Mesenchymal stem cell (in vitro differentiated cells and primary cell): Measurements from ENCODE around the gene RBM34.
"Not testable (repeated sequence)": the region's sequence is repeated elsewhere in the genome, so short reads cannot be mapped to it uniquely, and the experiment has no call there.

Experiments
- DNase-seq: peaks from one replicate; pipeline ENCODE4 v3.0.0-alpha.2; 2013
- H2AFZ ChIP-seq: one replicate; pipeline ENCODE4 v1.6.1; 2013; ENCODE audit warnings: low read depth, mild to moderate bottlenecking, control low read depth, inconsistent platforms, low read length, moderate library complexity
- H2AK5ac ChIP-seq: 2 replicates; pipeline ENCODE4 v1.6.1; 2013; ENCODE audit warnings: low read length, moderate library complexity, mild to moderate bottlenecking, inconsistent platforms; ENCODE audit not compliant: severe bottlenecking
- H2BK120ac ChIP-seq: one replicate; pipeline ENCODE4 v1.6.1; 2013; ENCODE audit warnings: low read depth, mild to moderate bottlenecking, inconsistent platforms, low read length, moderate library complexity
- H2BK12ac ChIP-seq, 2 experiments: one replicate each; pipeline ENCODE4 v1.6.1; 2013; ENCODE audit warnings: inconsistent platforms in 2 of 2, low read length in 2 of 2, mild to moderate bottlenecking in 2 of 2, moderate library complexity in 2 of 2, control low read depth in 1 of 2
- H2BK15ac ChIP-seq: one replicate; pipeline ENCODE4 v1.6.1; 2013; ENCODE audit warnings: mild to moderate bottlenecking, low read depth, inconsistent platforms; ENCODE audit not compliant: poor library complexity, severe bottlenecking
- H2BK5ac ChIP-seq: 2 replicates; pipeline ENCODE4 v1.6.1; 2013; ENCODE audit warnings: low read depth, mild to moderate bottlenecking, low read length, control low read depth, inconsistent platforms; ENCODE audit not compliant: poor library complexity, severe bottlenecking
- H3K14ac ChIP-seq, 2 experiments: one replicate each; pipeline ENCODE4 v1.6.1; 2013; ENCODE audit warnings: inconsistent platforms in 2 of 2, low read length in 2 of 2, control low read depth in 1 of 2, mild to moderate bottlenecking in 1 of 2, moderate library complexity in 1 of 2
- H3K18ac ChIP-seq, 2 experiments: one replicate each; pipeline ENCODE4 v1.6.1; 2013; ENCODE audit warnings: inconsistent platforms in 2 of 2, low read length in 2 of 2, control low read depth in 1 of 2, low read depth in 1 of 2, mild to moderate bottlenecking in 1 of 2
- H3K23ac ChIP-seq, 2 experiments: one replicate each; pipeline ENCODE4 v1.6.1; 2013; ENCODE audit warnings: inconsistent platforms in 2 of 2, low read length in 2 of 2, mild to moderate bottlenecking in 2 of 2, moderate library complexity in 2 of 2, control low read depth in 1 of 2
- H3K27ac ChIP-seq: 2 replicates; pipeline ENCODE4 v1.5.1; 2013; ENCODE audit warnings: mild to moderate bottlenecking, moderate library complexity, low read length, control low read depth, inconsistent platforms; ENCODE audit not compliant: poor library complexity, severe bottlenecking
- H3K27me3 ChIP-seq, 2 experiments: 2 replicates each; pipeline versions ENCODE4 v1.6.1 to v1.7.0; 2013; ENCODE audit warnings: low read length in 2 of 2, mild to moderate bottlenecking in 2 of 2, moderate library complexity in 2 of 2, control low read depth in 1 of 2, inconsistent platforms in 1 of 2; ENCODE audit not compliant: control insufficient read depth in 1 of 2, insufficient read depth in 1 of 2
- H3K36me3 ChIP-seq, 2 experiments: 2 replicates each; pipeline versions ENCODE4 v1.6.1 to v1.7.0; 2013; ENCODE audit warnings: low read length in 2 of 2, control low read depth in 1 of 2, inconsistent platforms in 1 of 2, low read depth in 1 of 2, mild to moderate bottlenecking in 1 of 2; ENCODE audit not compliant: insufficient read depth in 2 of 2, control insufficient read depth in 1 of 2
- H3K4ac ChIP-seq, 2 experiments: one replicate each; pipeline ENCODE4 v1.6.1; 2013; ENCODE audit warnings: inconsistent platforms in 2 of 2, low read length in 2 of 2, mild to moderate bottlenecking in 2 of 2, moderate library complexity in 2 of 2, control low read depth in 1 of 2, low read depth in 1 of 2
- H3K4me1 ChIP-seq: 2 replicates; pipeline ENCODE4 v1.6.1; 2013; ENCODE audit warnings: low read depth, low read length, control low read depth; ENCODE audit not compliant: control insufficient read depth, insufficient read depth
- H3K4me2 ChIP-seq: 2 replicates; pipeline ENCODE4 v1.6.1; 2013; ENCODE audit warnings: low read length, mild to moderate bottlenecking, inconsistent platforms; ENCODE audit not compliant: poor library complexity, severe bottlenecking
- H3K4me3 ChIP-seq, 2 experiments: 2 replicates each; pipeline versions ENCODE4 v1.5.1 to v1.7.0; 2013; ENCODE audit warnings: low read length in 2 of 2, mild to moderate bottlenecking in 2 of 2, control low read depth in 1 of 2, low read depth in 1 of 2; ENCODE audit not compliant: insufficient read depth in 1 of 2
- H3K79me1 ChIP-seq: replicated peaks from 2 replicates; pipeline ENCODE4 v1.6.1; 2013; ENCODE audit warnings: mild to moderate bottlenecking, control low read depth, low read length, inconsistent platforms; ENCODE audit not compliant: poor library complexity, severe bottlenecking
- H3K9ac ChIP-seq: 2 replicates; pipeline ENCODE4 v1.7.0; 2013; ENCODE audit warnings: mild to moderate bottlenecking, low read length, moderate library complexity
- H3K9me3 ChIP-seq: 2 replicates; pipeline ENCODE4 v1.7.0; 2013; ENCODE audit warnings: mild to moderate bottlenecking, low read length; ENCODE audit not compliant: control insufficient read depth
- H4K8ac ChIP-seq: one replicate; pipeline ENCODE4 v1.6.1; 2013; ENCODE audit warnings: inconsistent platforms, mild to moderate bottlenecking, low read length, moderate library complexity
- H4K91ac ChIP-seq: one replicate; pipeline ENCODE4 v1.6.1; 2013; ENCODE audit warnings: mild to moderate bottlenecking, low read length, inconsistent platforms
- WGBS: methylation state at CpG from one replicate; pipeline ENCODE4 v1.1.7; 2013; ENCODE audit warnings: mixed read lengths; 5-methylcytosine and 5-hydroxymethylcytosine counted together

The RBM34 gene

DNA sequence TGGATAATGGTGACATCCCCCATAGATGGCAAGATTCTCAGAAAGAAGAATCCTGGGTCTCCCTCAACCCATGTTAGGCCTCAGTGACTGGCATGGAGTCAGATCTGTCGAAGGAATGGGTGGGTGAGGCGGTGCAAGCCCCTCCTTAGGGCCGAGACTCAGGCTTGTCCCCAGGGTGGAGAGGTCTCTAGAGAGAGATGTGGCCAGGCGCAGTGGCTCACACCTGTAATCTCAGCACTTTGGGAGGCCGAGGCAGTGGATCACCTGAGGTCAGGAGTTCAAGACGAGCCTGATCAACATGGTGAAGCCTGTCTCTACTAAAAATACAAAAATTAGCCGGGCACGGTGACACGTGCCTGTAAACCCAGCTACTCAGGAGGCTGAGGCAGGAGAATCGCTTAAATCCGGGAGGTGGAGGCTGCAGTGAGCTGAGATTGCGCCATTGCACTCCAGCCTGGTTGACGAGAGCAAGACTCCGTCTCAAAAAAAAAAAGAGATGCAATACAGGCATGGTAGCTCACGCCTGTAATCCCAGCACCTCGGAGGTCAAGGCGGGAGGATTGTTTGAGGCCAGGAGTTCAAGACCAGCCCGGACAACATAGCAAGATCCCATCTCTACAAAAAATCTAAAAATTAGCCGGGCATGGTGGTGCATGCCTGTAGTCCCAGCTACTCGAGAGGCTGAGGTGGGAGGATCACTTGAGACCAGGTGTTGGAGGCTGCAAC lies 69.6 kb downstream of the RBM34 start:
- H2BK5ac ChIP-seq, H4K8ac ChIP-seq, H3K9me3 ChIP-seq, H3K14ac ChIP-seq, H2AFZ ChIP-seq, H3K4me3 ChIP-seq, H2BK15ac ChIP-seq, DNase-seq, H3K27me3 ChIP-seq, H3K23ac ChIP-seq, H3K9ac ChIP-seq, H4K91ac ChIP-seq, H3K27ac ChIP-seq, H3K36me3 ChIP-seq, H3K4ac ChIP-seq, H3K4me2 ChIP-seq, H3K79me1 ChIP-seq, H2BK120ac ChIP-seq: not testable (repeated sequence)
- Histone ChIP-seq H2BK12ac (peak overlapping the region in 1 of 2 experiments; percentile 65), H2AK5ac (peak overlapping the region; percentile 69), H3K4me1 (peaks cover 14% of the 10 kb centered on the region), H3K18ac (peak overlapping the region in 1 of 2 experiments; percentile 64)
- 97% methylated on average over 20 of the region's 20 CpGs for WGBS

DNA sequence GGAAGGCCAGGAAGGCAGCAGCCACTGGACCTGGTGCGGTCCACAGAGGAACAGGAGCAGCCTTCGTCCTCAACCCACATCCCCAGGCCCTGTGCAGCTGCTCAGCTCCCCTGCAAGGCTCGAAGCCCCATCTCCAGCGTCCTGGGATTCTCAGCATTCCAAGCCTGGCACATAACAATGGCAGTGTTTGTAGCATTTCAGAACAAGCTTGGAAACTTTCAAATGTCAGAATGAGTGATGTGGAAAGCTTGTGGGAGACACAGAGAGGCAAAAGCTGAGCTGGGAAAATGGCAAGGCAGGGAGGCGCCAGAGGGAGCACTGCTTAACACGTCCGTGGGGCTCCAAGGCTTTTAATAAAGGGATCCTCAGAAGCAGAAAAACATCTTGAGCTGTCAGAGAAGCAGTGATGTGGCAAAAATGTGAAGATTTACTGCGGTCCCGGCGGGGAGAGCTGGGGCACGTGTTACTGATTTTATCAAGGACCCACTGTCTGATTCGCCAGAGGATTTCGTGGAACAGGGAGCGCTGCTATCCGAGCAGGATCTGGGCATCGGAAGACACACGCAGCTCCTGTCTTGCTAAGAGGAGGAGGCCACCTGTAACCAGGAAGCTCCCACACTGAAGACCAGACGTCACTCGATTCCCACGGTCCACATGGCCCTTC lies 70.5 kb downstream of the RBM34 start:
- Histone ChIP-seq H3K4ac (no peak overlapping the region), H3K27me3 (no peaks in the 10 kb centered on the region), H2AK5ac (no peak overlapping the region), H2AFZ (no peak overlapping the region), H3K36me3 (no peaks in the 10 kb centered on the region), H3K4me1 (peaks cover 14% of the 10 kb centered on the region), H2BK5ac (no peak overlapping the region), H2BK15ac (no peak overlapping the region), H3K18ac (peak overlapping the region; percentile 23 to 64), H2BK120ac (no peak overlapping the region), H3K9me3 (no peaks in the 10 kb centered on the region), H3K9ac (no peak overlapping the region), H4K8ac (no peak overlapping the region), H4K91ac (peak overlapping the region; percentile 18), H3K23ac (no peak overlapping the region), H3K79me1 (no peaks in the 10 kb centered on the region), H3K27ac (peak overlapping the region; percentile 76), H3K4me3 (no peak overlapping the region), H3K4me2 (peak overlapping the region; percentile 13), H3K14ac (peak overlapping the region in 1 of 2 experiments; percentile 5), H2BK12ac (peak overlapping the region in 1 of 2 experiments; percentile 81)
- peak; percentile 38 for DNase-seq
- WGBS: 60% methylated on average over 20 of the region's 20 CpGs

DNA sequence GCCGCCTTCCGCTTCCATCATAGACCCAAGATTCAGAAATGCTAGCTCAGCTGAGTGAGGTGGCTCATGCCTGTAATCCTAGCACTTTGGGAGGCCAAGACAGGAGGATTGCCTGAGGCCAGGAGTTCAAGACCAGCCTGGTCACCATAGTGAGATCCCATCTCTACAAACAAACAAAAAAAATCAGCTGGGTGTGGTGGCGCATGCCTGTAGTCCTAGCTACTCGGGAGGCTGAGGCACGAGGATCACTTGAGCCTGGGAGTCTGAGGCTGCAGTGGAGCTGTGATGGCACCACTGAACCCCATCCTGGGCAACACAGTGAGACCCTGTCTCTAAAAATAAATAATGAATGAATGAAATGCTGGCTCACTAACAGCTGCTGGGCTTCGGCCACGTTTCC lies 72.1 kb downstream of the RBM34 start:
- H3K18ac ChIP-seq: no peak overlapping the region
- no peak overlapping the region for H2BK12ac ChIP-seq
- no peaks in the 10 kb centered on the region for H3K27me3 ChIP-seq
- H4K91ac ChIP-seq: no peak overlapping the region
- H2AK5ac ChIP-seq: no peak overlapping the region
- H3K14ac ChIP-seq: no peak overlapping the region
- H3K36me3 ChIP-seq: no peaks in the 10 kb centered on the region
- WGBS: 97% methylated on average over 7 of the region's 7 CpGs
- H4K8ac ChIP-seq: no peak overlapping the region
- no peak overlapping the region for H2AFZ ChIP-seq
- H2BK5ac ChIP-seq: no peak overlapping the region
- H2BK120ac ChIP-seq: no peak overlapping the region
- H3K27ac ChIP-seq: no peak overlapping the region
- peak overlapping the region; percentile 30 for H2BK15ac ChIP-seq
- H3K9ac ChIP-seq: no peak overlapping the region
- no peak for DNase-seq
- no peak overlapping the region for H3K4me2 ChIP-seq
- H3K4me3 ChIP-seq: no peak overlapping the region
- H3K79me1 ChIP-seq: no peaks in the 10 kb centered on the region
- no peak overlapping the region for H3K4ac ChIP-seq
- no peak overlapping the region for H3K23ac ChIP-seq
- H3K4me1 ChIP-seq: peaks cover 14% of the 10 kb centered on the region
- no peaks in the 10 kb centered on the region for H3K9me3 ChIP-seq

DNA sequence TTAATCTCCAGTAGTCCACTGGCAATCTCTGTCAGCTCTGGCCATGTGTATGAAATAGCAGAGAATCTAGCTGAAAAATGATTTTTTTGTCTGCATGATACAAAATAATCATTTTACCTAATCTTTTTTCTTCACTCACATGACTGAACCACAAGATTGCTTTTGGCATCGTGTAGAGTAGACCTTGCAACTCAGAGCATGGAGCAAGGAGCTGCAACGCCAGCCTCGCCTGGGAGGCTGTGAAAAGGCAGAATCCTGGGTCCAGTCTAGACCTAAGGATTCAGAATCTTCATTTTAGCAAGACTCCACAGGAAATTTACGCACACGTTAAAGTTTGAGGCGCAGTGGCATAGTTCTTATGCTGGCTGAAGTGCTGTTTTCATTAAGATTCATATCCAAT lies 72.6 kb downstream of the RBM34 start:
- Histone ChIP-seq H3K23ac (no peak overlapping the region), H3K18ac (no peak overlapping the region), H3K4me3 (no peak overlapping the region), H2BK5ac (no peak overlapping the region), H2AFZ (no peak overlapping the region), H3K4ac (no peak overlapping the region), H3K79me1 (no peaks in the 10 kb centered on the region), H3K14ac (no peak overlapping the region), H3K9me3 (no peaks in the 10 kb centered on the region), H3K9ac (no peak overlapping the region), H3K4me1 (peaks cover 11% of the 10 kb centered on the region), H2BK12ac (peak overlapping the region in 1 of 2 experiments; percentile 37), H4K91ac (no peak overlapping the region), H2BK15ac (no peak overlapping the region), H2BK120ac (no peak overlapping the region), H3K4me2 (no peak overlapping the region), H3K36me3 (no peaks in the 10 kb centered on the region), H4K8ac (no peak overlapping the region), H3K27ac (no peak overlapping the region), H2AK5ac (no peak overlapping the region), H3K27me3 (no peaks in the 10 kb centered on the region)
- 97% methylated on average over 6 of the region's 6 CpGs for WGBS
- DNase-seq: no peak
